ENCODE data around the gene GALNTL6. TPM values are rescaled to one million over a fixed set of nuclear protein-coding genes. Genes with fewer than 3 reads are reported as not detected.

The GALNTL6 gene
- total and polyA plus RNA-seq, 2 experiments from 2014 or later: not detected

GRCh38 chr4:172688534-172688933, 875.3 kb downstream of the GALNTL6 start:
- Histone ChIP-seq H3K4me3 (no peak overlapping the region), H3K36me3 (no peaks in the 10 kb centered on the region), H3K4me1 (ENCODE audit: low read depth) (no peaks in the 10 kb centered on the region), H3K27me3 (no peaks in the 10 kb centered on the region), H3K9me3 (ENCODE audit: low read depth) (no peaks in the 10 kb centered on the region), H3K27ac (no peak overlapping the region)
- no peak for DNase-seq (ENCODE audit: low read depth in 1 of 2, low spot score in 1 of 2)
- TF ChIP-seq, protein P1, sequence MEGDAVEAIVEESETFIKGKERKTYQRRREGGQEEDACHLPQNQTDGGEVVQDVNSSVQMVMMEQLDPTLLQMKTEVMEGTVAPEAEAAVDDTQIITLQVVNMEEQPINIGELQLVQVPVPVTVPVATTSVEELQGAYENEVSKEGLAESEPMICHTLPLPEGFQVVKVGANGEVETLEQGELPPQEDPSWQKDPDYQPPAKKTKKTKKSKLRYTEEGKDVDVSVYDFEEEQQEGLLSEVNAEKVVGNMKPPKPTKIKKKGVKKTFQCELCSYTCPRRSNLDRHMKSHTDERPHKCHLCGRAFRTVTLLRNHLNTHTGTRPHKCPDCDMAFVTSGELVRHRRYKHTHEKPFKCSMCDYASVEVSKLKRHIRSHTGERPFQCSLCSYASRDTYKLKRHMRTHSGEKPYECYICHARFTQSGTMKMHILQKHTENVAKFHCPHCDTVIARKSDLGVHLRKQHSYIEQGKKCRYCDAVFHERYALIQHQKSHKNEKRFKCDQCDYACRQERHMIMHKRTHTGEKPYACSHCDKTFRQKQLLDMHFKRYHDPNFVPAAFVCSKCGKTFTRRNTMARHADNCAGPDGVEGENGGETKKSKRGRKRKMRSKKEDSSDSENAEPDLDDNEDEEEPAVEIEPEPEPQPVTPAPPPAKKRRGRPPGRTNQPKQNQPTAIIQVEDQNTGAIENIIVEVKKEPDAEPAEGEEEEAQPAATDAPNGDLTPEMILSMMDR (IDR thresholded peaks at IDR 0.05; ENCODE audit: low read depth, low read length): no peak

GRCh38 chr4:172691552-172691951, 878.3 kb downstream of the GALNTL6 start:
- no peak overlapping the region for H3K27ac ChIP-seq
- TF ChIP-seq, protein P1 (IDR thresholded peaks at IDR 0.05; ENCODE audit: low read depth, low read length): no peak
- no peak overlapping the region for H3K4me3 ChIP-seq
- no peaks in the 10 kb centered on the region for H3K4me1 ChIP-seq (ENCODE audit: low read depth)
- no peaks in the 10 kb centered on the region for H3K36me3 ChIP-seq
- no peaks in the 10 kb centered on the region for H3K9me3 ChIP-seq (ENCODE audit: low read depth)
- H3K27me3 ChIP-seq: no peaks in the 10 kb centered on the region
- no peak for DNase-seq (ENCODE audit: low read depth in 1 of 2, low spot score in 1 of 2)

DNA sequence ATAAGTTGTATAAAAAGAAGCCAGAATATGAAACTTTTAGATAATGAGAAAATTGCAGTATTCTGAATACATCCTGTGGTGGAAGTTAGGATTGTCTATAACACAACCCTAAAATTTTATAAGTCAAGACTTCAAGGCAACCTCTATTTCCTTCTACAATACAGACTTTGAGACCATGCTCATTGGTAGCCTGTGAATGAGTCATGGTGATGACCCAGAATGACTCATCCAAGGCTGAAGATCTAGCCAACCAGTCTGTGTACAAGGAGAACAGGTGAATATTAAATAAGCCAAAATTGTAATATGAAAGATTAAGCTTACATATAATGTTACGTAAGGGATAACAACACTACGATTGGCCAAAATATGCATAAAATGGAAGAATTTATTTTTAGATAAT, 879.5 kb downstream of the GALNTL6 start:
- TF ChIP-seq, protein P1 (IDR thresholded peaks at IDR 0.05; ENCODE audit: low read depth, low read length): no peak
- no peaks in the 10 kb centered on the region for H3K4me1 ChIP-seq (ENCODE audit: low read depth)
- no peak overlapping the region for H3K4me3 ChIP-seq
- no peaks in the 10 kb centered on the region for H3K9me3 ChIP-seq (ENCODE audit: low read depth)
- no peak overlapping the region for H3K27ac ChIP-seq
- no peaks in the 10 kb centered on the region for H3K36me3 ChIP-seq
- DNase-seq (ENCODE audit: low read depth in 1 of 2, low spot score in 1 of 2): no peak
- no peaks in the 10 kb centered on the region for H3K27me3 ChIP-seq

- Histone ChIP-seq H3K4me3 (no peak overlapping the region), H3K27ac (no peak overlapping the region), H3K27me3 (no peaks in the 10 kb centered on the region), H3K36me3 (no peaks in the 10 kb centered on the region), H3K4me1 (ENCODE audit: low read depth) (no peaks in the 10 kb centered on the region), H3K9me3 (ENCODE audit: low read depth) (no peaks in the 10 kb centered on the region)
- TF ChIP-seq, protein P1 (IDR thresholded peaks at IDR 0.05; ENCODE audit: low read depth, low read length): no peak
- no peak for DNase-seq (ENCODE audit: low read depth in 1 of 2, low spot score in 1 of 2)
Measured at GRCh38 chr4:172698256-172698655, 885.1 kb downstream of the GALNTL6 start.

- DNase-seq (ENCODE audit: low read depth in 1 of 2, low spot score in 1 of 2): no peak
Measured at GRCh38 chr4:172705565-172705964, 892.4 kb downstream of the GALNTL6 start.

More at GRCh38 chr4:172705565-172705964, 892.4 kb downstream of the GALNTL6 start:
- Histone ChIP-seq H3K27ac (no peak overlapping the region), H3K36me3 (no peaks in the 10 kb centered on the region), H3K27me3 (no peaks in the 10 kb centered on the region), H3K4me3 (no peak overlapping the region), H3K4me1 (ENCODE audit: low read depth) (no peaks in the 10 kb centered on the region), H3K9me3 (ENCODE audit: low read depth) (no peaks in the 10 kb centered on the region)
- TF ChIP-seq, protein P1 (IDR thresholded peaks at IDR 0.05; ENCODE audit: low read depth, low read length): no peak

Measured in cardiac muscle cell (in vitro differentiated cells and primary cell).